Naive thymus-derived CD8-positive, alpha-beta T cell (primary cell): ENCODE results near the gene CEP70. TPM values are rescaled to one million over a fixed set of nuclear protein-coding genes. Genes with fewer than 3 reads are reported as not detected.
"Not testable (repeated sequence)": the region's sequence is repeated elsewhere in the genome, so short reads cannot be mapped to it uniquely, and the experiment has no call there.

Experiments
- ATAC-seq, 2 donors: fragments of 150-1000 bp; cut with Tn5 transposase in 1 of 2; sonication (Bioruptor Pico), chemical (Tn5 transposase) in 1 of 2; 1 replicate in 1 of 2; 2 replicates in 1 of 2; pipeline ENCODE4 v1.10.0; 2021; ENCODE audit warnings: mild to moderate bottlenecking in 2 of 2, moderate library complexity in 2 of 2
- POLR2A ChIA-PET: fragments of 350-600 bp; sonication (Branson Sonifier 250); formaldehyde crosslinking; loops from one replicate; lab custom pipeline; 2021; ENCODE audit warnings: antibody characterized with exemption; lab: Charles Lee
- DNase-seq, 10 donors: peaks; one replicate each; pipeline versions ENCODE4 v3.0.0 to v3.0.0-alpha.2; 2020 to 2022
- H3K27ac Mint-ChIP-seq, 10 donors: one replicate each; pipeline ENCODE4 v1.8.0; 2020 to 2022; ENCODE audit warnings: mild to moderate bottlenecking in 10 of 10, mixed read lengths in 10 of 10, moderate library complexity in 4 of 10, inconsistent platforms in 1 of 10
- H3K27me3 Mint-ChIP-seq, 5 donors: one replicate each; pipeline ENCODE4 v1.8.0; 2021 to 2022; ENCODE audit warnings: mixed read lengths in 5 of 5
- H3K36me3 Mint-ChIP-seq, 3 donors: one replicate each; pipeline ENCODE4 v1.8.0; 2020 to 2022; ENCODE audit warnings: mixed read lengths in 3 of 3, mild to moderate bottlenecking in 2 of 3, inconsistent platforms in 1 of 3
- H3K4me1 Mint-ChIP-seq, 4 donors: one replicate each; pipeline ENCODE4 v1.8.0; 2021 to 2022; ENCODE audit warnings: mixed read lengths in 4 of 4
- H3K4me3 Mint-ChIP-seq, 10 donors: one replicate each; pipeline ENCODE4 v1.8.0; 2020 to 2022; ENCODE audit warnings: mild to moderate bottlenecking in 10 of 10, mixed read lengths in 10 of 10, moderate library complexity in 6 of 10, inconsistent platforms in 1 of 10
- H3K9me3 Mint-ChIP-seq, 9 donors: one replicate each; pipeline ENCODE4 v1.8.0; 2020 to 2022; ENCODE audit warnings: mixed read lengths in 9 of 9, mild to moderate bottlenecking in 3 of 9, inconsistent platforms in 1 of 9, moderate library complexity in 1 of 9
- polyA plus RNA-seq, 3 donors: library from polyadenylated mRNA; unstranded; fragments of 300-500 nt; fragmentation: Illumina TruSeq; gene quantifications; one replicate each; pipeline ENCODE4 v1.2.3, GENCODE V29; 2021
- total RNA-seq, 8 experiments: library from RNA in 2 of 8; stranded (reverse) in 2 of 8; gene quantifications; one replicate each; pipeline ENCODE4 v1.2.3 and lab custom pipeline; 2021 to 2026

The CEP70 gene
- total and polyA plus RNA-seq, 5 experiments from 2014 or later, result 12.3 to 37.1 (median 16.8) TPM

GRCh38 chr3:138578961-138579574, 15.0 kb downstream of the CEP70 start:
- no peak for ATAC-seq

GRCh38 chr3:138578141-138578540, 15.9 kb downstream of the CEP70 start:
- Mint-ChIP-seq H3K36me3 (peaks cover 17 to 28% (median 27%) of the 10 kb centered on the region in 3 donors), H3K27me3 (no peaks in the 10 kb centered on the region), H3K27ac (peak overlapping the region; percentile 10 to 87 (median 58)), H3K4me3 (peak overlapping the region; percentile 51 to 79 (median 66)), H3K9me3 (peaks cover 0 to 13% (median 6%) of the 10 kb centered on the region in 9 donors), H3K4me1 (peaks cover 19 to 38% (median 26%) of the 10 kb centered on the region in 4 donors)
- peak in 1 of 10 donors; percentile 2 for DNase-seq
- POLR2A ChIA-PET, result interaction anchor here (0.6 to 2.9 kb wide), 2 partner anchors 16 to 89 kb away, joined by 4 to 9 read pairs; partner anchors contain the start of gene CEP70
- ATAC-seq, result peak; percentile 23 to 46

More at GRCh38 chr3:138578961-138579574, 15.0 kb downstream of the CEP70 start:
- Mint-ChIP-seq H3K4me3 (peak overlapping the region in 4 of 10 donors; percentile 51 to 79 (median 71)), H3K9me3 (peaks cover 0 to 13% (median 4%) of the 10 kb centered on the region in 9 donors), H3K36me3 (peaks cover 11 to 25% (median 18%) of the 10 kb centered on the region in 3 donors), H3K27ac (peak overlapping the region in 8 of 10 donors; percentile 9 to 75 (median 45)), H3K27me3 (no peaks in the 10 kb centered on the region), H3K4me1 (peaks cover 22 to 46% (median 30%) of the 10 kb centered on the region in 4 donors)
- DNase-seq, result no peak
- POLR2A ChIA-PET, result interaction anchor here (2.9 kb wide), 1 partner anchor 15 kb away, joined by 9 read pairs; the partner anchor contains the start of gene CEP70

GRCh38 chr3:138573138-138573537, 20.9 kb downstream of the CEP70 start:
- POLR2A ChIA-PET, result no interaction called here

GRCh38 chr3:138569624-138570023, 24.4 kb downstream of the CEP70 start:
- peaks cover 18 to 76% (median 53%) of the 10 kb centered on the region in 3 donors for H3K36me3 Mint-ChIP-seq
- H3K4me1 Mint-ChIP-seq, POLR2A ChIA-PET: not testable (repeated sequence)

More at GRCh38 chr3:138573138-138573537, 20.9 kb downstream of the CEP70 start:
- DNase-seq (no peak), ATAC-seq (no peak)
- Mint-ChIP-seq H3K27me3 (no peaks in the 10 kb centered on the region), H3K9me3 (peaks cover 0 to 13% (median 6%) of the 10 kb centered on the region in 9 donors), H3K4me1 (peaks cover 8 to 23% (median 13%) of the 10 kb centered on the region in 4 donors), H3K4me3 (no peak overlapping the region), H3K36me3 (peaks cover 21 to 54% (median 47%) of the 10 kb centered on the region in 3 donors), H3K27ac (no peak overlapping the region)

GRCh38 chr3:138569090-138569489, 25.0 kb downstream of the CEP70 start:
- no peaks in the 10 kb centered on the region for H3K27me3 Mint-ChIP-seq
- peaks cover 0 to 5% (median 0%) of the 10 kb centered on the region in 4 donors for H3K4me1 Mint-ChIP-seq
- peaks cover 20 to 78% (median 55%) of the 10 kb centered on the region in 3 donors for H3K36me3 Mint-ChIP-seq
- peaks cover 0 to 10% (median 2%) of the 10 kb centered on the region in 9 donors for H3K9me3 Mint-ChIP-seq
- POLR2A ChIA-PET, result no interaction called here
- no peak overlapping the region for H3K4me3 Mint-ChIP-seq
- ATAC-seq, result no peak
- no peak for DNase-seq
- no peak overlapping the region for H3K27ac Mint-ChIP-seq

More at GRCh38 chr3:138569624-138570023, 24.4 kb downstream of the CEP70 start:
- not testable (repeated sequence) for DNase-seq, ATAC-seq, H3K9me3 Mint-ChIP-seq, H3K27ac Mint-ChIP-seq, H3K27me3 Mint-ChIP-seq, H3K4me3 Mint-ChIP-seq

- Mint-ChIP-seq H3K4me3 (no peak overlapping the region), H3K9me3 (peaks cover 0 to 13% (median 0%) of the 10 kb centered on the region in 9 donors), H3K4me1 (peaks cover 0 to 12% (median 8%) of the 10 kb centered on the region in 4 donors), H3K27ac (no peak overlapping the region), H3K36me3 (peaks cover 18 to 77% (median 53%) of the 10 kb centered on the region in 3 donors), H3K27me3 (no peaks in the 10 kb centered on the region)
- POLR2A ChIA-PET, result no interaction called here
- no peak for DNase-seq
- no peak for ATAC-seq
Observed at GRCh38 chr3:138567403-138567802, 26.7 kb downstream of the CEP70 start.

GRCh38 chr3:138566293-138566692, 27.8 kb downstream of the CEP70 start:
- Mint-ChIP-seq H3K27ac (peak overlapping the region in 1 of 10 donors; percentile 10), H3K36me3 (peaks cover 23 to 79% (median 59%) of the 10 kb centered on the region in 3 donors), H3K9me3 (peaks cover 0 to 13% (median 0%) of the 10 kb centered on the region in 9 donors), H3K4me1 (peaks cover 0 to 10% (median 8%) of the 10 kb centered on the region in 4 donors)
- H3K27me3 Mint-ChIP-seq, POLR2A ChIA-PET, DNase-seq, H3K4me3 Mint-ChIP-seq, ATAC-seq: not testable (repeated sequence)

- peaks cover 0 to 10% (median 8%) of the 10 kb centered on the region in 4 donors for H3K4me1 Mint-ChIP-seq
- H3K27me3 Mint-ChIP-seq, ATAC-seq, H3K4me3 Mint-ChIP-seq, POLR2A ChIA-PET, DNase-seq: not testable (repeated sequence)
- peak overlapping the region in 1 of 10 donors; percentile 0 for H3K27ac Mint-ChIP-seq
- peaks cover 40 to 89% (median 84%) of the 10 kb centered on the region in 3 donors for H3K36me3 Mint-ChIP-seq
- peaks cover 0 to 36% (median 18%) of the 10 kb centered on the region in 9 donors for H3K9me3 Mint-ChIP-seq
Observed at GRCh38 chr3:138562902-138563301, 31.2 kb downstream of the CEP70 start.

- H3K4me3 Mint-ChIP-seq, result no peak overlapping the region
- POLR2A ChIA-PET, result no interaction called here
- peaks cover 42 to 89% (median 89%) of the 10 kb centered on the region in 3 donors for H3K36me3 Mint-ChIP-seq
- peaks cover 0 to 10% (median 8%) of the 10 kb centered on the region in 4 donors for H3K4me1 Mint-ChIP-seq
- no peak overlapping the region for H3K27ac Mint-ChIP-seq
- no peak for DNase-seq
- H3K9me3 Mint-ChIP-seq, result peaks cover 2 to 54% (median 18%) of the 10 kb centered on the region in 9 donors
- ATAC-seq, result no peak
- no peaks in the 10 kb centered on the region for H3K27me3 Mint-ChIP-seq
Observed at GRCh38 chr3:138560501-138560900, 33.6 kb downstream of the CEP70 start.

GRCh38 chr3:138559134-138559533, 34.9 kb downstream of the CEP70 start:
- peaks cover 45 to 94% (median 88%) of the 10 kb centered on the region in 3 donors for H3K36me3 Mint-ChIP-seq
- no peaks in the 10 kb centered on the region for H3K27me3 Mint-ChIP-seq
- H3K4me3 Mint-ChIP-seq, result peak overlapping the region in 1 of 10 donors; percentile 15

GRCh38 chr3:138554775-138555174, 39.3 kb downstream of the CEP70 start:
- H3K27me3 Mint-ChIP-seq, POLR2A ChIA-PET, H3K4me3 Mint-ChIP-seq, H3K27ac Mint-ChIP-seq, DNase-seq, ATAC-seq, H3K4me1 Mint-ChIP-seq: not testable (repeated sequence)
- Mint-ChIP-seq H3K9me3 (peaks cover 14 to 95% (median 43%) of the 10 kb centered on the region in 9 donors), H3K36me3 (peaks cover 58 to 96% (median 85%) of the 10 kb centered on the region in 3 donors)

More at GRCh38 chr3:138559134-138559533, 34.9 kb downstream of the CEP70 start:
- no peak for ATAC-seq
- DNase-seq, result no peak
- Mint-ChIP-seq H3K27ac (no peak overlapping the region), H3K4me1 (peaks cover 0 to 10% (median 7%) of the 10 kb centered on the region in 4 donors), H3K9me3 (peaks cover 4 to 65% (median 20%) of the 10 kb centered on the region in 9 donors)
- POLR2A ChIA-PET, result no interaction called here

- peaks cover 65 to 97% (median 94%) of the 10 kb centered on the region in 3 donors for H3K36me3 Mint-ChIP-seq
- H3K4me3 Mint-ChIP-seq, result not testable (repeated sequence)
Observed at GRCh38 chr3:138550958-138551357, 43.1 kb downstream of the CEP70 start.

More at GRCh38 chr3:138550958-138551357, 43.1 kb downstream of the CEP70 start:
- H3K27ac Mint-ChIP-seq, POLR2A ChIA-PET, H3K4me1 Mint-ChIP-seq, DNase-seq, H3K27me3 Mint-ChIP-seq, ATAC-seq: not testable (repeated sequence)
- peaks cover 14 to 93% (median 49%) of the 10 kb centered on the region in 9 donors for H3K9me3 Mint-ChIP-seq
